GM23338 (cell line): Measurements from ENCODE around the gene GPANK1. TPM values are rescaled to one million over a fixed set of nuclear protein-coding genes. Genes with fewer than 3 reads are reported as not detected.

Source experiments
- ATAC-seq: fragments of 200-7000 bp; cut with Tn5 transposase; 3 replicates; pipeline ENCODE4 v1.9.1; 2020
- DNase-seq: peaks from one replicate; pipeline ENCODE4 v3.0.0-alpha.2; 2015; ENCODE audit warnings: low spot score
- H2AFZ ChIP-seq: fragments of 200-600 bp; sonication (generic); 2 replicates; pipeline ENCODE4 v1.8.0; 2016; ENCODE audit warnings: antibody characterized with exemption, mild to moderate bottlenecking, moderate library complexity
- H3F3A ChIP-seq: fragments of 200-600 bp; sonication (generic); replicated peaks from 2 replicates; pipeline ENCODE4 v1.8.0; 2017; ENCODE audit warnings: antibody characterized with exemption, mixed run types, low read depth
- H3K27ac ChIP-seq: fragments of 200-600 bp; sonication (generic); 2 replicates; pipeline ENCODE4 v1.6.1; 2016; ENCODE audit warnings: low read depth
- H3K27me3 ChIP-seq: fragments of 200-600 bp; sonication (generic); 2 replicates; pipeline ENCODE4 v1.8.0; 2016; ENCODE audit warnings: mild to moderate bottlenecking, mixed run types, moderate library complexity; ENCODE audit not compliant: insufficient read depth
- H3K36me3 ChIP-seq: fragments of 200-600 bp; sonication (generic); 2 replicates; pipeline ENCODE4 v1.8.0; 2016; ENCODE audit warnings: mild to moderate bottlenecking; ENCODE audit not compliant: insufficient read depth
- H3K4me1 ChIP-seq: fragments of 200-600 bp; sonication (generic); 2 replicates; pipeline ENCODE4 v1.8.0; 2016; ENCODE audit warnings: mild to moderate bottlenecking, moderate library complexity; ENCODE audit not compliant: insufficient read depth
- H3K4me2 ChIP-seq: fragments of 200-600 bp; sonication (generic); 2 replicates; pipeline ENCODE4 v1.7.1; 2017; ENCODE audit warnings: mixed run types
- H3K4me3 ChIP-seq: fragments of 200-600 bp; sonication (generic); 2 replicates; pipeline ENCODE4 v1.6.1; 2016; ENCODE audit warnings: mixed run types
- H3K79me2 ChIP-seq: fragments of 200-600 bp; sonication (generic); replicated peaks from 2 replicates; pipeline ENCODE4 v1.8.0; 2017; ENCODE audit warnings: mild to moderate bottlenecking; ENCODE audit not compliant: insufficient read depth
- H3K9me2 ChIP-seq: fragments of 200-600 bp; sonication (generic); 2 replicates; pipeline ENCODE4 v1.8.0; 2017; ENCODE audit not compliant: insufficient read depth
- H4K20me1 ChIP-seq: fragments of 200-600 bp; sonication (generic); replicated peaks from 2 replicates; pipeline ENCODE4 v1.8.0; 2017; ENCODE audit warnings: mild to moderate bottlenecking; ENCODE audit not compliant: insufficient read depth
- H3K27ac Mint-ChIP-seq: 2 replicates; pipeline ENCODE4 v1.8.0; 2020; ENCODE audit warnings: inconsistent platforms, mild to moderate bottlenecking, moderate library complexity, mixed read lengths
- H3K27me3 Mint-ChIP-seq: 3 replicates; pipeline ENCODE4 v1.8.0; 2022; ENCODE audit warnings: low read depth, mild to moderate bottlenecking, moderate library complexity, mixed read lengths, inconsistent platforms; ENCODE audit not compliant: insufficient read depth, poor library complexity
- H3K36me3 Mint-ChIP-seq: 3 replicates; pipeline ENCODE4 v1.8.0; 2021; ENCODE audit warnings: low read depth, mild to moderate bottlenecking, inconsistent platforms, moderate library complexity, mixed read lengths
- H3K4me1 Mint-ChIP-seq: 3 replicates; pipeline ENCODE4 v1.8.0; 2020; ENCODE audit warnings: mild to moderate bottlenecking, inconsistent platforms, mixed read lengths
- H3K4me3 Mint-ChIP-seq: 3 replicates; pipeline ENCODE4 v1.8.0; 2021; ENCODE audit warnings: moderate library complexity, mild to moderate bottlenecking, inconsistent platforms, mixed read lengths
- H3K9me3 Mint-ChIP-seq: 3 replicates; pipeline ENCODE4 v1.8.0; 2020; ENCODE audit warnings: moderate library complexity, mild to moderate bottlenecking, inconsistent platforms, mixed read lengths
- CREB1 ChIP-seq: fragments of 250-450 bp; sonication (Bioruptor Pico); IDR thresholded peaks from 2 replicates; pipeline ENCODE4 v1.5.0; 2020; ENCODE audit warnings: low read depth, mild to moderate bottlenecking, moderate library complexity
- EZH2 ChIP-seq: fragments of 200-600 bp; sonication (generic); IDR thresholded peaks from one replicate; pipeline ENCODE4 v1.8.0; 2017; ENCODE audit warnings: antibody characterized with exemption, mild to moderate bottlenecking, low read depth; ENCODE audit not compliant: unreplicated experiment
- EZH2phosphoT487 ChIP-seq: fragments of 200-600 bp; sonication (generic); IDR thresholded peaks from one replicate; pipeline ENCODE4 v1.8.1; 2018; ENCODE audit warnings: antibody characterized with exemption; ENCODE audit not compliant: unreplicated experiment
- NANOG ChIP-seq: IDR thresholded peaks from 2 replicates; pipeline ENCODE4 v1.6.1; 2016; ENCODE audit warnings: antibody characterized with exemption, borderline replicate concordance
- POLR2AphosphoS5 ChIP-seq: IDR thresholded peaks from 2 replicates; pipeline ENCODE4 v1.6.1; 2016; ENCODE audit warnings: antibody characterized with exemption, low read depth
- STAT1 ChIP-seq: IDR thresholded peaks from one replicate; pipeline ENCODE4 v1.6.1; 2016; ENCODE audit warnings: antibody characterized with exemption; ENCODE audit not compliant: unreplicated experiment
- ZNF114 ChIP-seq: fragments of 250-450 bp; sonication (Bioruptor Pico); IDR thresholded peaks from 2 replicates; pipeline ENCODE4 v1.5.0; 2020; ENCODE audit warnings: mild to moderate bottlenecking, moderate library complexity
- ZNF331 ChIP-seq: fragments of 250-450 bp; sonication (Bioruptor Pico); IDR thresholded peaks from 2 replicates; pipeline ENCODE4 v1.5.0; 2020; ENCODE audit warnings: low read depth, mild to moderate bottlenecking, moderate library complexity
- polyA plus RNA-seq: library from polyadenylated mRNA; unstranded; fragments of >200 nt; fragmentation: Nextera tagmentation; extraction: Ambion mirVana; gene quantifications from 2 replicates; pipeline ENCODE4 v1.2.1, GENCODE V29; 2016
- total RNA-seq: library from RNA; depleted of rRNA; stranded (reverse); fragments of >200 nt; shearing (Covaris generic); gene quantifications from 2 replicates; pipeline ENCODE4 v1.2.3, GENCODE V29; 2014
- TF ChIP-seq, protein P1 (sequence below): IDR thresholded peaks from one replicate; pipeline ENCODE4 v1.6.1; 2018; ENCODE audit warnings: antibody characterized with exemption; ENCODE audit not compliant: unreplicated experiment
- TF ChIP-seq, protein P2 (sequence below), 2 experiments: fragments of 200-600 bp in 1 of 2; sonication (generic) in 1 of 2; conservative IDR thresholded peaks; 2 replicates each; pipeline versions ENCODE4 v1.5.1 to v1.6.1; 2016 to 2017; ENCODE audit warnings: antibody characterized with exemption in 2 of 2, low read depth in 2 of 2, mild to moderate bottlenecking in 2 of 2, moderate library complexity in 1 of 2

Gene GPANK1
- total and polyA plus RNA-seq, 2 experiments from 2014 or later, result 27.1 to 49.2 TPM

DNA sequence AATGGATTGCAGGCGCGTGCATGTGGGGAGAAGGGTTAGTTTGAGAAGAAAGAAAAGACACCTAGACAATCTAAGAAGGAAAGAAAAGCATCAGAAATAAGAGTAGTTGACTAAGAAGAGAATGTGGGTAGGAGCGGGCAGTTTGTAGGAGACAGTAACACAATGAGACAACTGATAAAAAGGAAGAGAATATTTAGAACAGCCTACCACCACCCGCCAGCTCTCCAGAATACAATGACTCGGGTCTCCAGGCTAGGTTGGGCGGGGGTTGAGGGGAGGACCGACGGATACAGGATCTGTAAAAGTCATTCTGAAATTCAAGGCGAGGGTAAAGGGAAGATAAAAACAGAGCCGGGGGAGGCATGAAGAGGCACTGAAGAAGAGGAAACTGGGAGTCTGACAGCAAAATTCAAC is 37.6 kb upstream of the GPANK1 start:
- H2AFZ ChIP-seq, result peak overlapping the region; percentile 80
- DNase-seq, result no peak
- ATAC-seq, result peak; percentile 41

DNA sequence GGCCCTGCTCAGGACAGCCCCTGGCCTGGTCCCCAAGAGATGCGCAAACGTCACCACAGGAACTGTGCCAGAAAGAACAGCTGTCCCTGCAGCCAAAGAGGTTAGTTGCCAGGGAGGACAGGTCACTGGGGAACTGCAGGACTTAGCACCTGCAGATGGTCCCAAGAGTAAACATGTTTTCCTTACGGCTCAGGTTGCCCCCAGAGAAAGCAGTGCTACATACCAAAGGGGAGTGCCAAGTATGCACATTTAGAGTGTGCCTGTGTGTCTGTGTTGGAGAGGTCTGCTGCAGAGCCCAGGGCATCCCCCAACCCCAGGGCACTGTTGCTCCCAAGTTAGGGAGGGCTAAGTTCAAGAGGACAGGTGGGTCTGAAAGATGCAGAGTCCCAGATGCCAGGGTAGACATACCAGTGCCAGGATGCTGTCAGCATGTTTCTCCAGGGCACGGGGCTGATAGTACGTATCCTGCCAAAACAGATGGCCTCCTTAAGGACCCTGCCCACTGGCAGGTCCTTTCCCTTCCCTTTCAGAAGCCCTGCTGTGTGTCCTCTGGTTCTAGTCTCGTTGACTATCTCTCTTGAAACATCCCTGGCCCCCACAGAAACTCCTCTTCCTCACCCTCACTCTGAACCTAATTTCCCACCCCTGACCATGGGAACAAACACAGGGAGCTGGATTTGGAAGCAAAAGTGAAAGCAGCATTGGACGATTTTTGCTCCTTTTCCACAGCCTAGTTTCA is 37.0 kb upstream of the GPANK1 start:
- TF ChIP-seq EZH2phosphoT487, result no peak
- no peak for TF ChIP-seq NANOG
- TF ChIP-seq, protein P1, sequence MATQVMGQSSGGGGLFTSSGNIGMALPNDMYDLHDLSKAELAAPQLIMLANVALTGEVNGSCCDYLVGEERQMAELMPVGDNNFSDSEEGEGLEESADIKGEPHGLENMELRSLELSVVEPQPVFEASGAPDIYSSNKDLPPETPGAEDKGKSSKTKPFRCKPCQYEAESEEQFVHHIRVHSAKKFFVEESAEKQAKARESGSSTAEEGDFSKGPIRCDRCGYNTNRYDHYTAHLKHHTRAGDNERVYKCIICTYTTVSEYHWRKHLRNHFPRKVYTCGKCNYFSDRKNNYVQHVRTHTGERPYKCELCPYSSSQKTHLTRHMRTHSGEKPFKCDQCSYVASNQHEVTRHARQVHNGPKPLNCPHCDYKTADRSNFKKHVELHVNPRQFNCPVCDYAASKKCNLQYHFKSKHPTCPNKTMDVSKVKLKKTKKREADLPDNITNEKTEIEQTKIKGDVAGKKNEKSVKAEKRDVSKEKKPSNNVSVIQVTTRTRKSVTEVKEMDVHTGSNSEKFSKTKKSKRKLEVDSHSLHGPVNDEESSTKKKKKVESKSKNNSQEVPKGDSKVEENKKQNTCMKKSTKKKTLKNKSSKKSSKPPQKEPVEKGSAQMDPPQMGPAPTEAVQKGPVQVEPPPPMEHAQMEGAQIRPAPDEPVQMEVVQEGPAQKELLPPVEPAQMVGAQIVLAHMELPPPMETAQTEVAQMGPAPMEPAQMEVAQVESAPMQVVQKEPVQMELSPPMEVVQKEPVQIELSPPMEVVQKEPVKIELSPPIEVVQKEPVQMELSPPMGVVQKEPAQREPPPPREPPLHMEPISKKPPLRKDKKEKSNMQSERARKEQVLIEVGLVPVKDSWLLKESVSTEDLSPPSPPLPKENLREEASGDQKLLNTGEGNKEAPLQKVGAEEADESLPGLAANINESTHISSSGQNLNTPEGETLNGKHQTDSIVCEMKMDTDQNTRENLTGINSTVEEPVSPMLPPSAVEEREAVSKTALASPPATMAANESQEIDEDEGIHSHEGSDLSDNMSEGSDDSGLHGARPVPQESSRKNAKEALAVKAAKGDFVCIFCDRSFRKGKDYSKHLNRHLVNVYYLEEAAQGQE, result no peak
- TF ChIP-seq, protein P2, sequence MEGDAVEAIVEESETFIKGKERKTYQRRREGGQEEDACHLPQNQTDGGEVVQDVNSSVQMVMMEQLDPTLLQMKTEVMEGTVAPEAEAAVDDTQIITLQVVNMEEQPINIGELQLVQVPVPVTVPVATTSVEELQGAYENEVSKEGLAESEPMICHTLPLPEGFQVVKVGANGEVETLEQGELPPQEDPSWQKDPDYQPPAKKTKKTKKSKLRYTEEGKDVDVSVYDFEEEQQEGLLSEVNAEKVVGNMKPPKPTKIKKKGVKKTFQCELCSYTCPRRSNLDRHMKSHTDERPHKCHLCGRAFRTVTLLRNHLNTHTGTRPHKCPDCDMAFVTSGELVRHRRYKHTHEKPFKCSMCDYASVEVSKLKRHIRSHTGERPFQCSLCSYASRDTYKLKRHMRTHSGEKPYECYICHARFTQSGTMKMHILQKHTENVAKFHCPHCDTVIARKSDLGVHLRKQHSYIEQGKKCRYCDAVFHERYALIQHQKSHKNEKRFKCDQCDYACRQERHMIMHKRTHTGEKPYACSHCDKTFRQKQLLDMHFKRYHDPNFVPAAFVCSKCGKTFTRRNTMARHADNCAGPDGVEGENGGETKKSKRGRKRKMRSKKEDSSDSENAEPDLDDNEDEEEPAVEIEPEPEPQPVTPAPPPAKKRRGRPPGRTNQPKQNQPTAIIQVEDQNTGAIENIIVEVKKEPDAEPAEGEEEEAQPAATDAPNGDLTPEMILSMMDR (conservative IDR thresholded peaks at IDR 0.05; ENCODE audit: low read depth in 2 of 2), result no peak
- TF ChIP-seq POLR2AphosphoS5, result no peak
- TF ChIP-seq STAT1, result no peak
- TF ChIP-seq CREB1 (CRISPR knock-in tag), result no peak
- no peak for TF ChIP-seq ZNF331
- TF ChIP-seq EZH2, result no peak
- TF ChIP-seq ZNF114, result no peak
- Histone ChIP-seq H3K4me1 (peaks cover 5% of the 10 kb centered on the region; the same call in 1 of the 2 replicates), H3K9me2 (no peaks in the 10 kb centered on the region), H3K4me2 (peak overlapping the region; percentile 86), H3F3A (peaks cover 3% of the 10 kb centered on the region; the same call in 1 of the 2 replicates), H3K36me3 (no peaks in the 10 kb centered on the region), H4K20me1 (peaks cover 3% of the 10 kb centered on the region; the same call in 1 of the 2 replicates), H3K79me2 (peaks cover 14% of the 10 kb centered on the region), H3K27me3 (no peaks in the 10 kb centered on the region), H2AFZ (peak overlapping the region; percentile 80; the same call in 1 of the 2 replicates), H3K27ac (no peak overlapping the region), H3K4me3 (peak overlapping the region; percentile 80)
- H3K27me3 Mint-ChIP-seq, result peaks cover 6% of the 10 kb centered on the region
- no peak for ATAC-seq
- peak overlapping the region; percentile 96 for H3K4me3 Mint-ChIP-seq
- H3K4me1 Mint-ChIP-seq, result peaks cover 10% of the 10 kb centered on the region
- H3K27ac Mint-ChIP-seq, result peak overlapping the region; percentile 95
- DNase-seq, result no peak
- peaks cover 8% of the 10 kb centered on the region; the same call in 2 of the 3 replicates for H3K36me3 Mint-ChIP-seq
- H3K9me3 Mint-ChIP-seq, result no peaks in the 10 kb centered on the region

More for the DNA sequence above, 37.6 kb upstream of the GPANK1 start:
- Histone ChIP-seq H3K79me2 (peaks cover 14% of the 10 kb centered on the region), H3K27ac (peak overlapping the region; percentile 89; the same call in 1 of the 2 replicates), H3K9me2 (no peaks in the 10 kb centered on the region), H3K4me1 (peaks cover 5% of the 10 kb centered on the region; the same call in 1 of the 2 replicates), H3K27me3 (no peaks in the 10 kb centered on the region), H3K4me3 (peak overlapping the region; percentile 80), H3K4me2 (peak overlapping the region; percentile 86), H4K20me1 (peaks cover 3% of the 10 kb centered on the region; the same call in 1 of the 2 replicates), H3K36me3 (no peaks in the 10 kb centered on the region), H3F3A (peaks cover 3% of the 10 kb centered on the region; the same call in 1 of the 2 replicates)
- no peak for TF ChIP-seq EZH2
- TF ChIP-seq, protein P2 (conservative IDR thresholded peaks at IDR 0.05; ENCODE audit: low read depth in 2 of 2), result no peak
- no peak for TF ChIP-seq ZNF114
- no peak for TF ChIP-seq ZNF331
- Mint-ChIP-seq H3K27ac (peak overlapping the region; percentile 95), H3K4me1 (peaks cover 10% of the 10 kb centered on the region), H3K27me3 (peaks cover 10% of the 10 kb centered on the region), H3K9me3 (no peaks in the 10 kb centered on the region), H3K4me3 (peak overlapping the region; percentile 96), H3K36me3 (peaks cover 8% of the 10 kb centered on the region; the same call in 2 of the 3 replicates)
